Measurements from ENCODE around the gene LTBP1. TPM values are rescaled to one million over a fixed set of nuclear protein-coding genes. Genes with fewer than 3 reads are reported as not detected.

The LTBP1 gene
- total RNA-seq, 1 donor from 2014 or later, result 43.9 TPM

DNA sequence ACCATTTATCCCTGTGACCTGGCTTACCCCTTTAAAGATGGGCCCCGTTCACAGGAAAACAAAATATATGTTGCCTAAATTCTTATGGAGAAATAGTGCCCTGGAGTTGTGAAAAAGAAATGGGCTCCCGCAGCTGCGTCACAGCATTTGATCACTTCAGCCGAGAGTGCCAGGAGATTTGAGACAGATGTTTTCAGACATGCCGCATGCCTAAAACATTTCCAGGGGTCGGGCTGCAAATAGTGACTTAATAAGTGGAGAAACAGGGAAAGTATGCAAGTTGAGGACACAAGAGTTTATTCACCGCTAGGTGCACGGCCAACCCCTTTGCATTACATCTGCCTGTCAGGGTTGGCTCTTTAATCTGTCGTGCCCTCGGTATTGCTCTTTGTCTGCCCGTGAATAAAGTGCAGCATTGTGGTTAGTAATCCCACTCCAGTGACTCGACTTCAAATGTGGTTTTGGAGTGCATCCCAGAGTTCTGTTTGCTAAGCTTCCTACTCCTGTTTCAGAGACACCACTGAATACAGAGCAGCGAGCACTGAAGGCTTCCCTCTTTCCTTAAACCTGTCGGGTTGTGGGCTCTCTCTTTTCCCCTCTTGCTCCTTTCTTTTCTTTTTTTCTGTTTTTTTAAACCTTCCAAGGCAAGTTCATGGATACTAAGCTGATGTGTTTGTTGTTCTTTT lies 187.5 kb downstream of the LTBP1 start:
- peak overlapping the region; percentile 47 for H3K4me3 ChIP-seq (ENCODE audit: low read depth, low read length)
- peak; percentile 12 for TF ChIP-seq CTCF (conservative IDR thresholded peaks at IDR 0.05; ENCODE audit: low read depth, low read length)
- DNase-seq (ENCODE audit: low read depth), result peak; percentile 50

GRCh38 chr2:33134791-33135560 lies 188.2 kb downstream of the LTBP1 start:
- no peak for DNase-seq (ENCODE audit: low read depth)
- peak overlapping the region; percentile 47 for H3K4me3 ChIP-seq (ENCODE audit: low read depth, low read length)
- TF ChIP-seq CTCF (conservative IDR thresholded peaks at IDR 0.05; ENCODE audit: low read depth, low read length), result no peak

GRCh38 chr2:33135645-33136044 lies 188.9 kb downstream of the LTBP1 start:
- no peak for TF ChIP-seq CTCF (conservative IDR thresholded peaks at IDR 0.05; ENCODE audit: low read depth, low read length)
- no peak overlapping the region for H3K4me3 ChIP-seq (ENCODE audit: low read depth, low read length)
- DNase-seq (ENCODE audit: low read depth), result no peak

DNA sequence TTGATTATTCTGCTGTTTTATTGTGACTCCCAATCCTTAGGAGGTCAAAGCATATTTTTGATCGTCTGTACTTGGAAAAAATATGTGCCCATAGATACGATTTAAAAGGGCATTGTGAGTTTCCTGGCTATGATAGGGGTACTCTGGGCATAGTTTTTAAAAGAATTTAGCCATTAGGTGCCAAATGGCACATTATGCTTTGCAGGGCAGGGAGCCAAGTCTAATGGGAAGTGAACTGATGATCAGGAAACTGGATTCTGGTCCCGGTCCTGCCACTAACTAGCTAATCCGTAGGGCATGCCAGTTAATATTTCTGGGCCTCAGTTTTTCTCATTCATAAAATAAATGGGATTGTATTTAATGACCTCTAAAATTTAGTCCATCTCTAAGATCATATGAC lies 189.3 kb downstream of the LTBP1 start:
- DNase-seq (ENCODE audit: low read depth), result no peak
- H3K4me3 ChIP-seq (ENCODE audit: low read depth, low read length), result no peak overlapping the region

DNA sequence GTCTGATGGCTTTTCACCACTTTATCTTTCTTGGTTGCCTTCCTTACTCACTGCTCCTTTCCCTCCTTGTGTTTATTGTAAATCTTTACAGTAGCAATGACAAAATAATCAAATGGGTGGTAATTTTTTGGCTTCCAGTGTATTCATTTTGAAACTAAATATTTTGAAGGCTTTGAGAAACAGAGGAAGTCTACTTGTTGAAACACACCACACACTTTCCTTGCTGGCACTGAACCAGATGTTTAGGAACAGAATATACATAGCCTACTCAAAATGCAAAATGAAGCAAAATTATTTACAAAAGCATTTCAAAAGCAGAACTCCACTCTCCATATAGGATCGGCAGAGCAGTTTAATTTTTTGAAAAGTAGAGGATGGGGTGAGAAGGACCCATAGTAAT lies 189.8 kb downstream of the LTBP1 start:
- no peak overlapping the region for H3K4me3 ChIP-seq (ENCODE audit: low read depth, low read length)
- TF ChIP-seq CTCF (conservative IDR thresholded peaks at IDR 0.05; ENCODE audit: low read depth, low read length), result no peak
- DNase-seq (ENCODE audit: low read depth), result no peak

More for the DNA sequence above, 189.3 kb downstream of the LTBP1 start:
- TF ChIP-seq CTCF (conservative IDR thresholded peaks at IDR 0.05; ENCODE audit: low read depth, low read length), result no peak

- no peak overlapping the region for H3K4me3 ChIP-seq (ENCODE audit: low read depth, low read length)
- no peak for TF ChIP-seq CTCF (conservative IDR thresholded peaks at IDR 0.05; ENCODE audit: low read depth, low read length)
- DNase-seq (ENCODE audit: low read depth), result no peak
These were observed 190.6 kb downstream of the LTBP1 start for GRCh38 chr2:33137331-33137730.
